Measurements from ENCODE around the gene CRISPLD2. TPM values are rescaled to one million over a fixed set of nuclear protein-coding genes. Genes with fewer than 3 reads are reported as not detected.

Gene CRISPLD2
- polyA plus RNA-seq, 1 donor from 2014 or later = 0.06 TPM

GRCh38 chr16:84833144-84833500 lies 13.3 kb downstream of the CRISPLD2 start:
- Histone ChIP-seq H3K27me3 (ENCODE audit: insufficient read depth, low read depth, low read length) (no peaks in the 10 kb centered on the region), H2AFZ (ENCODE audit: low read depth, low read length) (no peak overlapping the region), H3K36me3 (ENCODE audit: insufficient read depth, low read length) (no peaks in the 10 kb centered on the region), H3K27ac (ENCODE audit: low read length) (no peak overlapping the region), H3K9ac (ENCODE audit: low read length) (no peak overlapping the region), H3K9me3 (ENCODE audit: low read length) (no peaks in the 10 kb centered on the region), H3K4me2 (ENCODE audit: low read length) (no peak overlapping the region), H3K79me2 (replicated peaks; ENCODE audit: insufficient read depth, low read length) (no peaks in the 10 kb centered on the region), H3K9me2 (ENCODE audit: insufficient read depth, low read length) (no peaks in the 10 kb centered on the region), H3F3A (ENCODE audit: insufficient read depth, low read length, poor library complexity, severe bottlenecking) (no peaks in the 10 kb centered on the region), H4K20me1 (ENCODE audit: insufficient read depth) (no peaks in the 10 kb centered on the region), H3K4me3 (ENCODE audit: low read length) (no peak overlapping the region)
- TF ChIP-seq EP300 (conservative IDR thresholded peaks at IDR 0.05; ENCODE audit: poor library complexity, severe bottlenecking) = no peak
- no peak for TF ChIP-seq REST (IDR thresholded peaks at IDR 0.05; ENCODE audit: borderline replicate concordance)
- TF ChIP-seq RAD21 (conservative IDR thresholded peaks at IDR 0.05) = no peak
- TF ChIP-seq EZH2 (IDR thresholded peaks at IDR 0.05; ENCODE audit: borderline replicate concordance, insufficient read depth, low read length, poor library complexity, severe bottlenecking) = no peak
- TF ChIP-seq, protein P1, sequence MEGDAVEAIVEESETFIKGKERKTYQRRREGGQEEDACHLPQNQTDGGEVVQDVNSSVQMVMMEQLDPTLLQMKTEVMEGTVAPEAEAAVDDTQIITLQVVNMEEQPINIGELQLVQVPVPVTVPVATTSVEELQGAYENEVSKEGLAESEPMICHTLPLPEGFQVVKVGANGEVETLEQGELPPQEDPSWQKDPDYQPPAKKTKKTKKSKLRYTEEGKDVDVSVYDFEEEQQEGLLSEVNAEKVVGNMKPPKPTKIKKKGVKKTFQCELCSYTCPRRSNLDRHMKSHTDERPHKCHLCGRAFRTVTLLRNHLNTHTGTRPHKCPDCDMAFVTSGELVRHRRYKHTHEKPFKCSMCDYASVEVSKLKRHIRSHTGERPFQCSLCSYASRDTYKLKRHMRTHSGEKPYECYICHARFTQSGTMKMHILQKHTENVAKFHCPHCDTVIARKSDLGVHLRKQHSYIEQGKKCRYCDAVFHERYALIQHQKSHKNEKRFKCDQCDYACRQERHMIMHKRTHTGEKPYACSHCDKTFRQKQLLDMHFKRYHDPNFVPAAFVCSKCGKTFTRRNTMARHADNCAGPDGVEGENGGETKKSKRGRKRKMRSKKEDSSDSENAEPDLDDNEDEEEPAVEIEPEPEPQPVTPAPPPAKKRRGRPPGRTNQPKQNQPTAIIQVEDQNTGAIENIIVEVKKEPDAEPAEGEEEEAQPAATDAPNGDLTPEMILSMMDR (IDR thresholded peaks at IDR 0.05; ENCODE audit: poor library complexity, severe bottlenecking) = no peak
- no peak for TF ChIP-seq TAF1 (IDR thresholded peaks at IDR 0.05; ENCODE audit: low read depth)
- no peak for TF ChIP-seq POLR2AphosphoS5 (IDR thresholded peaks at IDR 0.05)

DNA sequence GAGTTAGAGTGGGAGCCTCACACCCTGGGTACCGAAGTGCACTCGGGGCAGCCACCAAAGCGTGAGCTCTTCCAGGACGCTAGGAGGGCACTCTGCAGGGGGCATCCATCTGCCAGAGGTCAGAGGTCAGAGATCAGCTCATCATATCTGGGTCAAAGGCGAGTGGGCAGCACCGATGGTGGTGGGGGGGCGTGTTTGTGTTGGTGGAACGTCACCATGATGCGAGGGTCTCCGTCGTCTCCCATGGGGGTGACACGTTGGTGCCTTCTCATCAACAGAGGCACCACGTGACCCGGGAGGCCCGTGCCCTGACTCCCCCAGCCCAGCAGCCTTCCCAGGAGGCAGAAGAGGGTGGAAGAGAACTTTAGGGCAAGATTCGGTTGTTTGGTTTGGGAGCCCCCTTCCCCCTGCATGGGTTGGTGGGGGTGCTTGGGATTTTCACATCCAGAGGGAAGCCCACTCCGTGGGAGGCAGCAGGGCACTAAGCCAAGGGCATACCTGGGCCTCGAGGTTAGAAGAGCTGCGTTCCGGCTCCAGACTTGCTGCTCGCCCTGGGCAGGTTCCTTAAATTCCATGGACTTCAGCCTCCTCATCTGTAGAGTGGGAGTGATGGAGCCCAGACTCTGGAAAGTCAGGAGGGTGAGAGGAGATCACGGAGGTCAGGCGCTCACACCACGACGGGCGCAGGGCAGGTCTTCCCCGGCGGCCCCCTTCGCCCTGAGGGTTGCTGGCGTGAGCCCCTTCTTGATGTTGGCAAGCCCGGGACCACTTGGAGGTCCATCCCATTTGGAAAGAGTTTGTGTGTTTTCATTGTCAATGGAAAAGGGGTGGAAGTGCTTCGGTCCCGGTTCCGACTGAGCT lies 14.0 kb downstream of the CRISPLD2 start:
- Histone ChIP-seq H3K9ac (ENCODE audit: low read length) (no peak overlapping the region), H3K27ac (ENCODE audit: low read length) (no peak overlapping the region), H2AFZ (ENCODE audit: low read depth, low read length) (no peak overlapping the region), H3K79me2 (replicated peaks; ENCODE audit: insufficient read depth, low read length) (no peaks in the 10 kb centered on the region), H4K20me1 (ENCODE audit: insufficient read depth) (no peaks in the 10 kb centered on the region), H3K36me3 (ENCODE audit: insufficient read depth, low read length) (no peaks in the 10 kb centered on the region), H3K9me2 (ENCODE audit: insufficient read depth, low read length) (no peaks in the 10 kb centered on the region), H3K4me2 (ENCODE audit: low read length) (no peak overlapping the region), H3K27me3 (ENCODE audit: insufficient read depth, low read depth, low read length) (no peaks in the 10 kb centered on the region), H3F3A (ENCODE audit: insufficient read depth, low read length, poor library complexity, severe bottlenecking) (no peaks in the 10 kb centered on the region), H3K9me3 (ENCODE audit: low read length) (no peaks in the 10 kb centered on the region), H3K4me3 (ENCODE audit: low read length) (no peak overlapping the region)
- no peak for TF ChIP-seq SMC3 (conservative IDR thresholded peaks at IDR 0.05; ENCODE audit: poor library complexity)
- TF ChIP-seq TAF1 (IDR thresholded peaks at IDR 0.05; ENCODE audit: low read depth) = no peak
- TF ChIP-seq EZH2 (IDR thresholded peaks at IDR 0.05; ENCODE audit: borderline replicate concordance, insufficient read depth, low read length, poor library complexity, severe bottlenecking) = no peak
- TF ChIP-seq MXI1 (conservative IDR thresholded peaks at IDR 0.05; ENCODE audit: poor library complexity, severe bottlenecking) = no peak
- TF ChIP-seq EP300 (conservative IDR thresholded peaks at IDR 0.05; ENCODE audit: poor library complexity, severe bottlenecking) = no peak
- TF ChIP-seq POLR2AphosphoS5 (IDR thresholded peaks at IDR 0.05) = no peak
- TF ChIP-seq REST (IDR thresholded peaks at IDR 0.05; ENCODE audit: borderline replicate concordance) = no peak
- no peak for TF ChIP-seq RAD21 (conservative IDR thresholded peaks at IDR 0.05)
- TF ChIP-seq, protein P1 (IDR thresholded peaks at IDR 0.05; ENCODE audit: poor library complexity, severe bottlenecking) = no peak
